Endothelial cell (in vitro differentiated cells): Measurements from ENCODE around the gene BOLA1. TPM values are rescaled to one million over a fixed set of nuclear protein-coding genes. Genes with fewer than 3 reads are reported as not detected.
A peak's percentile ranks its signal among the peaks of the same experiment; 100 is the strongest.
"Not testable (repeated sequence)": the region's sequence is repeated elsewhere in the genome, so short reads cannot be mapped to it uniquely, and the experiment has no call there.

Experiments
- DNase-seq: peaks from one replicate; pipeline ENCODE4 v3.0.0; 2021; ENCODE audit warnings: low spot score
- H3K27ac Mint-ChIP-seq: one replicate; pipeline ENCODE4 v1.8.0; 2021; ENCODE audit warnings: mixed read lengths, inconsistent platforms; ENCODE audit not compliant: unreplicated experiment
- H3K27me3 Mint-ChIP-seq: one replicate; pipeline ENCODE4 v1.8.0; 2021; ENCODE audit warnings: mild to moderate bottlenecking, moderate library complexity, mixed read lengths, inconsistent platforms; ENCODE audit not compliant: unreplicated experiment
- H3K36me3 Mint-ChIP-seq: one replicate; pipeline ENCODE4 v1.8.0; 2021; ENCODE audit warnings: mild to moderate bottlenecking, low read depth, mixed read lengths, inconsistent platforms; ENCODE audit not compliant: unreplicated experiment
- H3K4me1 Mint-ChIP-seq: one replicate; pipeline ENCODE4 v1.8.0; 2021; ENCODE audit warnings: mild to moderate bottlenecking, mixed read lengths, inconsistent platforms; ENCODE audit not compliant: unreplicated experiment
- H3K4me3 Mint-ChIP-seq: one replicate; pipeline ENCODE4 v1.8.0; 2021; ENCODE audit warnings: mild to moderate bottlenecking, mixed read lengths, inconsistent platforms; ENCODE audit not compliant: unreplicated experiment
- H3K9me3 Mint-ChIP-seq: one replicate; pipeline ENCODE4 v1.8.0; 2021; ENCODE audit warnings: mixed read lengths, inconsistent platforms; ENCODE audit not compliant: unreplicated experiment
- CTCF ChIP-seq: fragments of 200-600 bp; sonication (generic); IDR thresholded peaks from one replicate; pipeline ENCODE4 v1.5.0; 2021; ENCODE audit warnings: antibody characterized with exemption; ENCODE audit not compliant: unreplicated experiment
- total RNA-seq: library from RNA; stranded (reverse); fragmentation: NEBNext Ultra II Directional; extraction: Animal tissue kit (Norgen Biotek cat#: 25700); gene quantifications from one replicate; pipeline ENCODE4 v1.2.1, GENCODE V29; 2021; ENCODE audit not compliant: unreplicated experiment

The BOLA1 gene
- total RNA-seq, 1 donor from 2014 or later = 7.7 TPM

- not testable (repeated sequence) for DNase-seq, H3K4me1 Mint-ChIP-seq, H3K27ac Mint-ChIP-seq, H3K9me3 Mint-ChIP-seq, H3K36me3 Mint-ChIP-seq, H3K4me3 Mint-ChIP-seq, H3K27me3 Mint-ChIP-seq
These were observed 26.3 kb upstream of the BOLA1 start for GRCh38 chr1:149873060-149873459.

- H3K27me3 Mint-ChIP-seq = no peaks in the 10 kb centered on the region
- H3K4me1 Mint-ChIP-seq = no peaks in the 10 kb centered on the region
- H3K27ac Mint-ChIP-seq = no peak overlapping the region
- TF ChIP-seq CTCF = no peak
- DNase-seq = no peak
- no peaks in the 10 kb centered on the region for H3K9me3 Mint-ChIP-seq
- H3K4me3 Mint-ChIP-seq = no peak overlapping the region
- no peaks in the 10 kb centered on the region for H3K36me3 Mint-ChIP-seq
These were observed 22.0 kb upstream of the BOLA1 start for GRCh38 chr1:149877211-149877946.

GRCh38 chr1:149879556-149879955, 19.8 kb upstream of the BOLA1 start:
- Mint-ChIP-seq H3K9me3 (no peaks in the 10 kb centered on the region), H3K27ac (no peak overlapping the region), H3K27me3 (no peaks in the 10 kb centered on the region), H3K4me1 (no peaks in the 10 kb centered on the region), H3K36me3 (no peaks in the 10 kb centered on the region), H3K4me3 (no peak overlapping the region)
- no peak for TF ChIP-seq CTCF
- DNase-seq = no peak

- no peaks in the 10 kb centered on the region for H3K36me3 Mint-ChIP-seq
- H3K9me3 Mint-ChIP-seq = no peaks in the 10 kb centered on the region
- H3K4me3 Mint-ChIP-seq = no peak overlapping the region
- no peaks in the 10 kb centered on the region for H3K27me3 Mint-ChIP-seq
- H3K4me1 Mint-ChIP-seq = no peaks in the 10 kb centered on the region
- no peak for TF ChIP-seq CTCF
- H3K27ac Mint-ChIP-seq = no peak overlapping the region
- no peak for DNase-seq
These were observed 17.5 kb upstream of the BOLA1 start for GRCh38 chr1:149881876-149882275.

- H3K27ac Mint-ChIP-seq = no peak overlapping the region
- peak overlapping the region; percentile 10 for H3K4me3 Mint-ChIP-seq
- no peak for TF ChIP-seq CTCF
These were observed 15.6 kb upstream of the BOLA1 start for GRCh38 chr1:149883598-149884247.

More at GRCh38 chr1:149883598-149884247, 15.6 kb upstream of the BOLA1 start:
- Mint-ChIP-seq H3K9me3 (no peaks in the 10 kb centered on the region), H3K27me3 (no peaks in the 10 kb centered on the region), H3K36me3 (no peaks in the 10 kb centered on the region), H3K4me1 (no peaks in the 10 kb centered on the region)
- DNase-seq = no peak
